Right cardiac atrium (tissue), 5 donors: ENCODE results near the gene SURF6. TPM values are rescaled to one million over a fixed set of nuclear protein-coding genes. Genes with fewer than 3 reads are reported as not detected.
"Not testable (repeated sequence)": the region's sequence is repeated elsewhere in the genome, so short reads cannot be mapped to it uniquely, and the experiment has no call there.

ENCODE experiments used
- ATAC-seq, 2 donors: fragments of 200-7000 bp; cut with Tn5 transposase; one replicate each; pipeline versions ENCODE4 v1.8.0 to v1.9.1; 2020; ENCODE audit warnings: moderate library complexity in 2 of 2, mild to moderate bottlenecking in 1 of 2
- DNase-seq, 3 donors: peaks; one replicate each; pipeline ENCODE4 v3.0.0-alpha.2; 2020
- H3K27ac ChIP-seq: one replicate; pipeline ENCODE4 v1.5.1; 2013; ENCODE audit warnings: mild to moderate bottlenecking, low read length, control low read depth, moderate library complexity
- H3K27me3 ChIP-seq: one replicate; pipeline ENCODE4 v1.6.1; 2013; ENCODE audit not compliant: control insufficient read depth, insufficient read depth
- H3K4me1 ChIP-seq: one replicate; pipeline ENCODE4 v1.6.1; 2013; ENCODE audit warnings: low read length; ENCODE audit not compliant: control insufficient read depth, insufficient read depth
- H3K4me3 ChIP-seq: one replicate; pipeline ENCODE4 v1.5.1; 2013; ENCODE audit warnings: low read length, control low read depth
- H3K9me3 ChIP-seq: one replicate; pipeline ENCODE4 v1.6.1; 2013; ENCODE audit warnings: low read length; ENCODE audit not compliant: control insufficient read depth
- WGBS: extraction: QIAGEN DNeasy Blood & Tissue Kit; methylation state at CpG from one replicate; pipeline ENCODE4 v1.1.7; 2013; 5-methylcytosine and 5-hydroxymethylcytosine counted together
- intact Hi-C, 4 donors: fragments of 100-400 bp; cut with DNase I; formaldehyde crosslinking; loops; one replicate each; pipeline versions ENCODE4 v1.11.0 to v1.14.0; 2022 to 2023
- polyA plus RNA-seq: library from polyadenylated mRNA; stranded (reverse); fragments of 200-250 nt; gene quantifications from one replicate; pipeline ENCODE4 v1.2.3, GENCODE V29; 2013
- total RNA-seq, 4 donors: library from RNA; stranded (reverse); fragmentation: NEBNext Ultra II Directional; extraction: Animal tissue kit (Norgen Biotek cat#: 25700); gene quantifications; one replicate each; pipeline ENCODE4 v1.2.1, GENCODE V29; 2021
- donor health status: healthy with polysubstance abuse.
- donor health status: DM: no; HTN: yes; CAD: no.
- donor health status: DM: no; HTN: no; CAD: no.
- donor health status: DM: no; HTN: yes; CAD: no; lungs with severe emphysema.
- donor health status: DM: yes; HTN: yes; CAD: no.

Gene SURF6
- total and polyA plus RNA-seq, 5 donors = 10.9 to 13.9 (median 11.9) TPM

DNA sequence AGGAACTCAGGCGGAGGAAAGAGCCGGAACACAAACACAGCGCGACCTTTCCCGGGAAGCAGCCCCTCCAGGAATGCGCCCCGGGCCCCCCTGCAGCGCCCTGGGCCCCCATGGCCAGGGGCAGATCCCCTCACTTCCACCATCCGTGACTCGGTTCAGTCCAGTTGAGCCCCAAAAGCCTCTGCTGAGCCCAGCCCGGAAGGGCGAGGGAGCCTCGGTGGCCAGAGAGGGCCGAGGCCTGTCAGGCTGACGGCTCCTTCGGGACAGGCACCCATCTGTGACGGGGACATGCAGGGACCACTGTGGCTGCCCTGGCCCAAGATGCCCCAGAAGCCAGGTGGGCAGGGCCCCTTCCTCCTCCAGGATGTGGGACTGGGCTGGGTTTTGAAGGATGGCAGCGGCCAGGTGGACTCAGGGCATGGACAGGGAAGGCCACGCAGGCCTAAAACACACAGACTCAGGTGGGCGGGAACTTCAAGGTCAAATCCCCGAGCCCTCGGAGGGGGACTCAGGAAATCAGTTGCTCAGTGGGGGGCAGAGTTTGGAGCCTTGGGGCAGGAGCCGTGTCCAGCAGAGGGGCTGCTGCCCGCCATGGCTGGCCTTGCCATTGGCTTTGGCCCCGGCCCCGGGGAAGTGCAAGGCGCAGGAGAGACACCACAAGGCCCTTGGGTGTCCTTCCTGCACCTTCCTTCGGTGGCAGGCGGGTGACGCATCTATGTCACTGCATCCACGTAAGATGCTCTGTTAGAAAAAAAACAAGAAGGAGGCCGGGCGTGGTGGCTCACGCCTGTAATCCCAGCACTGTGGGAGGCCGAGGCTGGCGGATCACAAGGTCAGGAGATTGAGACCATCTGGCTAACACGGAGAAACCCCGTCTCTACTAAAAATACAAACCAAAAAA is 31.3 kb downstream of the SURF6 start:
- DNase-seq (no peak), ATAC-seq (peak in 1 of 2 donors; percentile 29)
- no peak overlapping the region for H3K27ac ChIP-seq
- intact Hi-C loops = no loop called here
- no peaks in the 10 kb centered on the region for H3K4me1 ChIP-seq
- H3K4me3 ChIP-seq = no peak overlapping the region
- 86% methylated on average over 38 of the region's 38 CpGs for WGBS
- H3K27me3 ChIP-seq = no peaks in the 10 kb centered on the region
- H3K9me3 ChIP-seq = no peaks in the 10 kb centered on the region

DNA sequence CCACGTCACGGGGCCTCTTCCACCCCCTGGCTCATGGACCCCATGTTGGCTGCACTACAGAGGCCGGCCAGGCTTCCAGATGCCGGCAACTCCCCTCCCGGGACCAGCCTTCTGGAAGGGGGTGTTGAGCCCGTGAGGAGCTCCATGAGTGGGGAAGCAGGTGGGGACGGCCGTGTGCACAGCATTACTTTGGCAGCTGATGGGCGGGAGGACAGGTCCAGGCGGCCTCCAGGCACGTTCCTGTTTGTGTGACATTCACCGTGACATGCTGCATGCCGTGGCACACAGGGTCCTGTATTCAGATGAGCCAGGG is 31.9 kb downstream of the SURF6 start:
- no peak overlapping the region for H3K4me3 ChIP-seq
- no peak for ATAC-seq
- H3K4me1 ChIP-seq = no peaks in the 10 kb centered on the region
- 70% methylated on average over 13 of the region's 13 CpGs for WGBS
- intact Hi-C loops = no loop called here
- DNase-seq = no peak
- no peaks in the 10 kb centered on the region for H3K9me3 ChIP-seq
- H3K27me3 ChIP-seq = no peaks in the 10 kb centered on the region
- no peak overlapping the region for H3K27ac ChIP-seq

- Histone ChIP-seq H3K4me3 (no peak overlapping the region), H3K27me3 (no peaks in the 10 kb centered on the region), H3K9me3 (no peaks in the 10 kb centered on the region), H3K4me1 (no peaks in the 10 kb centered on the region), H3K27ac (no peak overlapping the region)
- WGBS = 71% methylated on average over 26 of the region's 26 CpGs
- DNase-seq (no peak), ATAC-seq (no peak)
- intact Hi-C loops = no loop called here
Measured at GRCh38 chr9:133303266-133304157, 32.5 kb downstream of the SURF6 start.

- ATAC-seq = no peak
- Histone ChIP-seq H3K4me1 (no peaks in the 10 kb centered on the region), H3K27ac (no peak overlapping the region), H3K4me3 (no peak overlapping the region), H3K9me3 (no peaks in the 10 kb centered on the region), H3K27me3 (no peaks in the 10 kb centered on the region)
- intact Hi-C loops = no loop called here
- WGBS = 86% methylated on average over 13 of the region's 13 CpGs
- no peak for DNase-seq
Measured at GRCh38 chr9:133301253-133302230, 34.4 kb downstream of the SURF6 start.

DNA sequence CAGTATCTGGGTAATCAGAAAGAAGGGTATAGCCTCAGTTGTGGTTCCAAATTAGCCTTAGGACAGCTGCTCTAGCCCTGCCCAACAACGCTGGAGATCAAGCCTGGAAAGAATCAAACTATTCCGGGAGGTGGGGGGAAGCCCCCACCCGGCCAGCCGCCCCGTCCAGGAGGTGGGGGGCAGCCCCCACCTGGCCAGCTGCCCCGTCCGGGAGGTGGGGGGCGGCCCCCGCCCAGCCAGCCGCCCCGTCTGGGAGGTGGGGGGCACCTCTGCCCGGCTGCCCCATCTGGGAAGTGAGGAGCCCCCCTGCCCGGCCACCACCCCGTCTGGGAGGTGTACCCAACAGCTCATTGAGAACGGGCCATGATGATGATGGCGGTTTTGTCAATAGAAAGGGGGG is 36.0 kb downstream of the SURF6 start:
- H3K27me3 ChIP-seq, H3K4me3 ChIP-seq, H3K9me3 ChIP-seq, DNase-seq, H3K27ac ChIP-seq, ATAC-seq, H3K4me1 ChIP-seq, intact Hi-C loops: not testable (repeated sequence)
- whole genome bisulfite sequencing = 81% methylated on average over 16 of the region's 16 CpGs

DNA sequence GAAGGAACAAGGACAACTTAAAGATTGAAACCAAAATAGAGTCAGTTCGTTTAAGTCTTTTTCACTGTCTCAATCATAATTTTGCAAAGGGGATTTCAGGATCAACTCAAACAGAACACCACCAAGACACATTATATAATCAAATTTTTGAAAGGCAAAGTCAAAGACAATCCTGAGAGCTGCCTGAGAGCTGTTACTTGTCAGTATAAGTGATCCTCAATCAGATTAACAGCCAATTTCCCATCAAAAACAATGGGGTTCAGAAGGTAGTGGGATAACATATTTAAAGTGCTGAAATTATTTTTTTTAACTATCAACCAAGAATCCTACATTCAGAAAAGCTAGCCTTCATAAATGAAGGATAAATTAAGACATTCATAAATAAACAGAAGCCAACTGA is 41.7 kb downstream of the SURF6 start:
- no peak for DNase-seq
- no peaks in the 10 kb centered on the region for H3K27me3 ChIP-seq
- H3K27ac ChIP-seq = no peak overlapping the region
- intact Hi-C loops = no loop called here
- H3K4me1 ChIP-seq = no peaks in the 10 kb centered on the region
- 64% methylated on average over 1 of the region's 1 CpG for WGBS
- no peak for ATAC-seq
- no peak overlapping the region for H3K4me3 ChIP-seq
- peaks cover 3% of the 10 kb centered on the region for H3K9me3 ChIP-seq

DNA sequence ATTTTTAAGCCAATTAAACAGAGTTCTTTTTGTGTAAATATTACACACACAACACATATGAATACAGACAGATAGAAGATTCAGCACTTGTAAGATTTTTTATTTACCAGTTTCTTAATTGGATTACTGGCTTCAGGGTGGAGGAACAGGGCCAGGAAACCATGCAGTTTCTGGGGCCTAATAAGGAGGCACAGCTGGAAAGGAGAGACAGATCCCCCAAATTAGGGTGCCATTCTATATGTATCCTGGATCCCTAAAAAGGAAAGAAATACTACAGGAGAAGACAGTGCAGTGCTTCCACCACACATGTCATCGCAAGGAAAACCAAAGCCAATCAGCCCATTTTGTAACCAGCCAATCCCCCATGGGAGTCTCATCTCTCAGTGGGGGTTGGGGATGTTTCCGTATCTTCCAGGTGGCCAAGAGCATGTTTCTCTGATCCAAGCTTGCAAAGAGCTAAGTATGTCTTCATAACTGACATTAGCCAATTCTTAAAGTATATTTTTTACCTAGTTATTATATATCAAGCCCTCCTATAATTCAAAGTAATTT is 45.2 kb downstream of the SURF6 start:
- no peak overlapping the region for H3K27ac ChIP-seq
- H3K4me1 ChIP-seq = no peaks in the 10 kb centered on the region
- ATAC-seq = no peak
- no peak for DNase-seq
- 93% methylated on average over 2 of the region's 2 CpGs for WGBS
- intact Hi-C loops = no loop called here
- H3K27me3 ChIP-seq = no peaks in the 10 kb centered on the region
- peaks cover 3% of the 10 kb centered on the region for H3K9me3 ChIP-seq
- H3K4me3 ChIP-seq = no peak overlapping the region

GRCh38 chr9:133286523-133286922 is 49.5 kb downstream of the SURF6 start:
- no peaks in the 10 kb centered on the region for H3K4me1 ChIP-seq
- WGBS = 31% methylated on average over 2 of the region's 2 CpGs
- H3K9me3 ChIP-seq = peaks cover 3% of the 10 kb centered on the region
- intact Hi-C loops = no loop called here
- ATAC-seq = no peak
- no peak overlapping the region for H3K27ac ChIP-seq
- H3K27me3 ChIP-seq = no peaks in the 10 kb centered on the region
- no peak for DNase-seq
- H3K4me3 ChIP-seq = no peak overlapping the region

DNA sequence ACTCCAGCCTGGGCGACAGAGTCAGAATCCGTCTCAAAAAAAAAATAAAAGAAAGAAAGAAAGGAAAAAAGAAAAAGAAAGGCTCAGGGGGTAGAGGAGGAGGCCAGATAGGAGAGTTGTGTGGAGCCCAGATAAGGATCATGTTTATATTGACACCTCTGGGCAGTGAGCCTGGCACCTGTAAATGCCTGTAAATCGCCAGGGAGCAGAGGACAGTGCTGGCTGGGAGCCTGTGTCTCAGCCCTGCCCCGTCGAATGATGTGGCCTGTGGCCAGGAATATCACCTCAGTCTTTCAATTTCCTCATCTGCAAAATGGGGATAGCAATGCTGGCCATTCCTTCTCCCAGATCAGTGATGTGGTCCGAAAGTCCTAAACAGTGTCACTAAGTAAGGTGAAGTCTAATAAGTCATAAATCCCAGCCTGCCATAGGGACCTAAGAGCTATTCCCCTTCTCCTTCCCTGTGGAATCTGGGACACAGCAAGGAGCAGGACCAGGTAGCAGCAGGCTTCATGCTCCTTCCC is 50.7 kb downstream of the SURF6 start:
- intact Hi-C loops = no loop called here
- no peaks in the 10 kb centered on the region for H3K27me3 ChIP-seq
- ATAC-seq (no peak), DNase-seq (no peak)
- WGBS = 79% methylated on average over 6 of the region's 6 CpGs
- no peaks in the 10 kb centered on the region for H3K9me3 ChIP-seq
- H3K4me1 ChIP-seq = no peaks in the 10 kb centered on the region
- H3K4me3 ChIP-seq = no peak overlapping the region
- H3K27ac ChIP-seq = no peak overlapping the region

GRCh38 chr9:133284362-133284761 is 51.6 kb downstream of the SURF6 start:
- ATAC-seq (no peak), DNase-seq (no peak)
- intact Hi-C loops = no loop called here
- WGBS = 93% methylated on average over 8 of the region's 8 CpGs
- Histone ChIP-seq H3K4me3 (no peak overlapping the region), H3K27ac (no peak overlapping the region), H3K9me3 (no peaks in the 10 kb centered on the region), H3K4me1 (no peaks in the 10 kb centered on the region), H3K27me3 (no peaks in the 10 kb centered on the region)
